K562 (cell line): ENCODE data around the gene PCBP2. TPM values are rescaled to one million over a fixed set of nuclear protein-coding genes. Genes with fewer than 3 reads are reported as not detected.

ENCODE experiments used
- DPF2 ChIP-seq: fragments of 450-650 bp; IDR thresholded peaks from 2 replicates; pipeline ENCODE4 v1.6.1; 2016
- EGR1 ChIP-seq: fragments of 450-650 bp; conservative IDR thresholded peaks from 2 replicates; pipeline ENCODE4 v1.6.1; 2017; ENCODE audit warnings: mild to moderate bottlenecking
- HNRNPL ChIP-seq: fragments of 200-400 bp; formaldehyde crosslinking; IDR thresholded peaks from 2 replicates; pipeline ENCODE4 v1.6.1; 2017; ENCODE audit warnings: low read depth, mild to moderate bottlenecking, low read length
- NUFIP1 ChIP-seq: fragments of 450-650 bp; IDR thresholded peaks from 2 replicates; pipeline ENCODE4 v1.6.1; 2018; ENCODE audit not compliant: partially characterized antibody
- SIX5 ChIP-seq, 2 experiments: IDR thresholded peaks; 2 replicates each; pipeline ENCODE4 v1.6.1; 2011; ENCODE audit warnings: low read length in 2 of 2, borderline replicate concordance in 1 of 2, low read depth in 1 of 2, mild to moderate bottlenecking in 1 of 2, moderate library complexity in 1 of 2; ENCODE audit not compliant: insufficient read depth in 1 of 2
- TRIM24 ChIP-seq, 2 experiments: fragments of 450-650 bp; IDR thresholded peaks; 2 replicates each; pipeline ENCODE4 v1.6.1; 2016
- YBX1 ChIP-seq: fragments of 450-650 bp; IDR thresholded peaks from 2 replicates; pipeline ENCODE4 v1.7.1; 2016; ENCODE audit warnings: mild to moderate bottlenecking
- polyA plus RNA-seq, 8 experiments: library from polyadenylated mRNA; depleted of rRNA in 4 of 8; stranded (reverse) in 5 of 8; unstranded in 3 of 8; fragments of >200 nt; fragmentation: Nextera tagmentation in 2 of 8; fragmentation: Illumina TruSeq in 1 of 8; extraction: Ambion mirVana in 2 of 8; extraction: Trizol in 1 of 8; gene quantifications; 2 replicates each; pipeline versions ENCODE4 v1.2.1 to v1.2.3, GENCODE V29; 2011 to 2014; ENCODE audit warnings: inconsistent platforms in 1 of 8, missing spikeins in 1 of 8
- total RNA-seq, 7 experiments: library from RNA; depleted of rRNA in 6 of 7; stranded (reverse); fragments of >200 nt in 6 of 7; fragmentation: Illumina TruSeq in 2 of 7; extraction: Trizol in 2 of 7; gene quantifications; 2 replicates each; pipeline versions ENCODE4 v1.2.1 to v1.2.3, GENCODE V29; 2011 to 2021; ENCODE audit warnings: low replicate concordance in 1 of 7
- TF ChIP-seq, protein P1 (sequence below): fragments of 250-450 bp; sonication (Bioruptor Pico); IDR thresholded peaks from 2 replicates; pipeline ENCODE4 v1.9.0; 2021; ENCODE audit warnings: mild to moderate bottlenecking, inconsistent platforms
- TF ChIP-seq, protein P2 (sequence below): fragments of 450-650 bp; formaldehyde crosslinking; IDR thresholded peaks from 2 replicates; pipeline ENCODE4 v1.4.0; 2020; ENCODE audit warnings: mild to moderate bottlenecking, moderate library complexity
- TF ChIP-seq, protein P3 (sequence below), 2 experiments: fragments of 450-650 bp; conservative IDR thresholded peaks; 2 replicates each; pipeline ENCODE4 v1.6.1; 2017; ENCODE audit warnings: mild to moderate bottlenecking in 2 of 2, moderate library complexity in 2 of 2
- TF ChIP-seq, protein P4 (sequence below): fragments of 450-650 bp; IDR thresholded peaks from 2 replicates; pipeline ENCODE4 v1.6.1; 2016; ENCODE audit warnings: missing biosample characterization, missing genetic modification characterization
- TF ChIP-seq, protein P5 (sequence below): fragments of 200-800 bp; sonication (Bioruptor generic); IDR thresholded peaks from 2 replicates; pipeline ENCODE4 v1.6.1; 2017; ENCODE audit warnings: missing genetic modification characterization, missing compliant biosample characterization
- TF ChIP-seq, protein P6 (sequence below): fragments of 250-450 bp; sonication (Bioruptor Pico); IDR thresholded peaks from 2 replicates; pipeline ENCODE4 v1.4.0; 2020

The PCBP2 gene
- total and polyA plus RNA-seq, 9 of the 15 experiments (the other 6 are each of a cell fraction or from before 2014, with no cell fraction given): 137 to 831 (median 328) TPM

DNA sequence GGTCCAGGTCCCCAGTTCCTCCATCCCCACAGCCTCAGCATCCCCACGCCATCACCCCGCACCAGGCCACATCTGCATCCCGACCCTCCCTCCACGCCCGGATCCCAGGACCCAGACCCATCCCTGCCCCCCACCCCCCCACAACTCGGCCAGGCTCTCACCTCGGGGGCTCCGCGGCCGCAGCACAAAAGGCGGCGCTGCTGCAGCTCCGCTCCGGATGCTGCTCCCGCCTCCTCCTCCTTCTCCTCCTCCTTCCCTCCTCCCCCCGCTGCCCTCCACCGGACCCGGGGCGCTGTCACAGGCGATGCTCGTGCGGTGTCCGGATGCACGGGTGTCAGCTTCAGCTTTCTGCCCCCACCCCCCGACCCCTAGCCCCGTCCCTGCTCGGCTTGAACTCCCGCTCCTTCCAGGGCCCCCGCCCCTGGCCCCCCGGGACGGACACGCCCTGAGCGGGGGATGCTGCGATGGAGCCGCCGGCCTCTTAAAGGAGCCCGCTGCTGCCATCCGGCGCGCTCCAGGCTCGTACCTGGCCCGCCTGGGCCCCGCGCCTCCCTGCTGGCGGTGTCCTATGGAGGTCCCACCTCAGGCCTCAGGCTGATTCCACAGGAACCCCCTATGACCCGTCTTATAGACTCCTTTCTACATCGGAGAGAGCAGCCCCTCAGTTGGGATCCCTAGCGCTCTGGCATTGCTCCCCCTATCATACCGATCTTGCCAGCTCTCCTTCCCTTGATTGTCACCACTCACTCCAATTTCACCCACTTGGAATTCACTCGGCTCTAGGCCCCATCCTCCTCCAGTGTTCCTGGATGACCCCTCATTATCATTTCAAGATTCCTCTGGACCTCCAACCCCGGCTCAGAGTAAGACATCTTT, 47.6 kb downstream of the PCBP2 start, which contains the start of gene MAP3K12 (continued):
- TF ChIP-seq, protein P1, sequence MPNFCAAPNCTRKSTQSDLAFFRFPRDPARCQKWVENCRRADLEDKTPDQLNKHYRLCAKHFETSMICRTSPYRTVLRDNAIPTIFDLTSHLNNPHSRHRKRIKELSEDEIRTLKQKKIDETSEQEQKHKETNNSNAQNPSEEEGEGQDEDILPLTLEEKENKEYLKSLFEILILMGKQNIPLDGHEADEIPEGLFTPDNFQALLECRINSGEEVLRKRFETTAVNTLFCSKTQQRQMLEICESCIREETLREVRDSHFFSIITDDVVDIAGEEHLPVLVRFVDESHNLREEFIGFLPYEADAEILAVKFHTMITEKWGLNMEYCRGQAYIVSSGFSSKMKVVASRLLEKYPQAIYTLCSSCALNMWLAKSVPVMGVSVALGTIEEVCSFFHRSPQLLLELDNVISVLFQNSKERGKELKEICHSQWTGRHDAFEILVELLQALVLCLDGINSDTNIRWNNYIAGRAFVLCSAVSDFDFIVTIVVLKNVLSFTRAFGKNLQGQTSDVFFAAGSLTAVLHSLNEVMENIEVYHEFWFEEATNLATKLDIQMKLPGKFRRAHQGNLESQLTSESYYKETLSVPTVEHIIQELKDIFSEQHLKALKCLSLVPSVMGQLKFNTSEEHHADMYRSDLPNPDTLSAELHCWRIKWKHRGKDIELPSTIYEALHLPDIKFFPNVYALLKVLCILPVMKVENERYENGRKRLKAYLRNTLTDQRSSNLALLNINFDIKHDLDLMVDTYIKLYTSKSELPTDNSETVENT (CRISPR knock-in tag): no peak
- TF ChIP-seq EGR1 (peak; percentile 13; the same call in 1 of the 2 replicates), HNRNPL (no peak), DPF2 (no peak), NUFIP1 (no peak), TRIM24 (IDR thresholded peaks at IDR 0.05) (no peak), YBX1 (no peak), SIX5 (IDR thresholded peaks at IDR 0.05; ENCODE audit: borderline replicate concordance in 1 of 2, insufficient read depth in 1 of 2, low read depth in 1 of 2, low read length in 2 of 2) (no peak)
- TF ChIP-seq, protein P2, sequence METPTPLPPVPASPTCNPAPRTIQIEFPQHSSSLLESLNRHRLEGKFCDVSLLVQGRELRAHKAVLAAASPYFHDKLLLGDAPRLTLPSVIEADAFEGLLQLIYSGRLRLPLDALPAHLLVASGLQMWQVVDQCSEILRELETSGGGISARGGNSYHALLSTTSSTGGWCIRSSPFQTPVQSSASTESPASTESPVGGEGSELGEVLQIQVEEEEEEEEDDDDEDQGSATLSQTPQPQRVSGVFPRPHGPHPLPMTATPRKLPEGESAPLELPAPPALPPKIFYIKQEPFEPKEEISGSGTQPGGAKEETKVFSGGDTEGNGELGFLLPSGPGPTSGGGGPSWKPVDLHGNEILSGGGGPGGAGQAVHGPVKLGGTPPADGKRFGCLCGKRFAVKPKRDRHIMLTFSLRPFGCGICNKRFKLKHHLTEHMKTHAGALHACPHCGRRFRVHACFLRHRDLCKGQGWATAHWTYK (CRISPR knock-in tag): no peak
- TF ChIP-seq, protein P3, sequence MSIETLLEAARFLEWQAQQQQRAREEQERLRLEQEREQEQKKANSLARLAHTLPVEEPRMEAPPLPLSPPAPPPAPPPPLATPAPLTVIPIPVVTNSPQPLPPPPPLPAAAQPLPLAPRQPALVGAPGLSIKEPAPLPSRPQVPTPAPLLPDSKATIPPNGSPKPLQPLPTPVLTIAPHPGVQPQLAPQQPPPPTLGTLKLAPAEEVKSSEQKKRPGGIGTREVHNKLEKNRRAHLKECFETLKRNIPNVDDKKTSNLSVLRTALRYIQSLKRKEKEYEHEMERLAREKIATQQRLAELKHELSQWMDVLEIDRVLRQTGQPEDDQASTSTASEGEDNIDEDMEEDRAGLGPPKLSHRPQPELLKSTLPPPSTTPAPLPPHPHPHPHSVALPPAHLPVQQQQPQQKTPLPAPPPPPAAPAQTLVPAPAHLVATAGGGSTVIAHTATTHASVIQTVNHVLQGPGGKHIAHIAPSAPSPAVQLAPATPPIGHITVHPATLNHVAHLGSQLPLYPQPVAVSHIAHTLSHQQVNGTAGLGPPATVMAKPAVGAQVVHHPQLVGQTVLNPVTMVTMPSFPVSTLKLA (conservative IDR thresholded peaks at IDR 0.05): no peak; a peak in 1 of 4 replicates
- TF ChIP-seq, protein P4, sequence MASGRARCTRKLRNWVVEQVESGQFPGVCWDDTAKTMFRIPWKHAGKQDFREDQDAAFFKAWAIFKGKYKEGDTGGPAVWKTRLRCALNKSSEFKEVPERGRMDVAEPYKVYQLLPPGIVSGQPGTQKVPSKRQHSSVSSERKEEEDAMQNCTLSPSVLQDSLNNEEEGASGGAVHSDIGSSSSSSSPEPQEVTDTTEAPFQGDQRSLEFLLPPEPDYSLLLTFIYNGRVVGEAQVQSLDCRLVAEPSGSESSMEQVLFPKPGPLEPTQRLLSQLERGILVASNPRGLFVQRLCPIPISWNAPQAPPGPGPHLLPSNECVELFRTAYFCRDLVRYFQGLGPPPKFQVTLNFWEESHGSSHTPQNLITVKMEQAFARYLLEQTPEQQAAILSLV (tag): no peak
- TF ChIP-seq, protein P5, sequence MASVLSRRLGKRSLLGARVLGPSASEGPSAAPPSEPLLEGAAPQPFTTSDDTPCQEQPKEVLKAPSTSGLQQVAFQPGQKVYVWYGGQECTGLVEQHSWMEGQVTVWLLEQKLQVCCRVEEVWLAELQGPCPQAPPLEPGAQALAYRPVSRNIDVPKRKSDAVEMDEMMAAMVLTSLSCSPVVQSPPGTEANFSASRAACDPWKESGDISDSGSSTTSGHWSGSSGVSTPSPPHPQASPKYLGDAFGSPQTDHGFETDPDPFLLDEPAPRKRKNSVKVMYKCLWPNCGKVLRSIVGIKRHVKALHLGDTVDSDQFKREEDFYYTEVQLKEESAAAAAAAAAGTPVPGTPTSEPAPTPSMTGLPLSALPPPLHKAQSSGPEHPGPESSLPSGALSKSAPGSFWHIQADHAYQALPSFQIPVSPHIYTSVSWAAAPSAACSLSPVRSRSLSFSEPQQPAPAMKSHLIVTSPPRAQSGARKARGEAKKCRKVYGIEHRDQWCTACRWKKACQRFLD (CRISPR knock-in tag): no peak
- TF ChIP-seq, protein P6, sequence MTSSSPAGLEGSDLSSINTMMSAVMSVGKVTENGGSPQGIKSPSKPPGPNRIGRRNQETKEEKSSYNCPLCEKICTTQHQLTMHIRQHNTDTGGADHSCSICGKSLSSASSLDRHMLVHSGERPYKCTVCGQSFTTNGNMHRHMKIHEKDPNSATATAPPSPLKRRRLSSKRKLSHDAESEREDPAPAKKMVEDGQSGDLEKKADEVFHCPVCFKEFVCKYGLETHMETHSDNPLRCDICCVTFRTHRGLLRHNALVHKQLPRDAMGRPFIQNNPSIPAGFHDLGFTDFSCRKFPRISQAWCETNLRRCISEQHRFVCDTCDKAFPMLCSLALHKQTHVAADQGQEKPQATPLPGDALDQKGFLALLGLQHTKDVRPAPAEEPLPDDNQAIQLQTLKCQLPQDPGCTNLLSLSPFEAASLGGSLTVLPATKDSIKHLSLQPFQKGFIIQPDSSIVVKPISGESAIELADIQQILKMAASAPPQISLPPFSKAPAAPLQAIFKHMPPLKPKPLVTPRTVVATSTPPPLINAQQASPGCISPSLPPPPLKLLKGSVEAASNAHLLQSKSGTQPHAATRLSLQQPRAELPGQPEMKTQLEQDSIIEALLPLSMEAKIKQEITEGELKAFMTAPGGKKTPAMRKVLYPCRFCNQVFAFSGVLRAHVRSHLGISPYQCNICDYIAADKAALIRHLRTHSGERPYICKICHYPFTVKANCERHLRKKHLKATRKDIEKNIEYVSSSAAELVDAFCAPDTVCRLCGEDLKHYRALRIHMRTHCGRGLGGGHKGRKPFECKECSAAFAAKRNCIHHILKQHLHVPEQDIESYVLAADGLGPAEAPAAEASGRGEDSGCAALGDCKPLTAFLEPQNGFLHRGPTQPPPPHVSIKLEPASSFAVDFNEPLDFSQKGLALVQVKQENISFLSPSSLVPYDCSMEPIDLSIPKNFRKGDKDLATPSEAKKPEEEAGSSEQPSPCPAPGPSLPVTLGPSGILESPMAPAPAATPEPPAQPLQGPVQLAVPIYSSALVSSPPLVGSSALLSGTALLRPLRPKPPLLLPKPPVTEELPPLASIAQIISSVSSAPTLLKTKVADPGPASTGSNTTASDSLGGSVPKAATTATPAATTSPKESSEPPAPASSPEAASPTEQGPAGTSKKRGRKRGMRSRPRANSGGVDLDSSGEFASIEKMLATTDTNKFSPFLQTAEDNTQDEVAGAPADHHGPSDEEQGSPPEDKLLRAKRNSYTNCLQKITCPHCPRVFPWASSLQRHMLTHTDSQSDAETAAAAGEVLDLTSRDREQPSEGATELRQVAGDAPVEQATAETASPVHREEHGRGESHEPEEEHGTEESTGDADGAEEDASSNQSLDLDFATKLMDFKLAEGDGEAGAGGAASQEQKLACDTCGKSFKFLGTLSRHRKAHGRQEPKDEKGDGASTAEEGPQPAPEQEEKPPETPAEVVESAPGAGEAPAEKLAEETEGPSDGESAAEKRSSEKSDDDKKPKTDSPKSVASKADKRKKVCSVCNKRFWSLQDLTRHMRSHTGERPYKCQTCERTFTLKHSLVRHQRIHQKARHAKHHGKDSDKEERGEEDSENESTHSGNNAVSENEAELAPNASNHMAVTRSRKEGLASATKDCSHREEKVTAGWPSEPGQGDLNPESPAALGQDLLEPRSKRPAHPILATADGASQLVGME (CRISPR knock-in tag): no peak
